A673 (cell line): ENCODE measurements around the gene MALAT1. TPM values are rescaled to one million over a fixed set of nuclear protein-coding genes. Genes with fewer than 3 reads are reported as not detected.
"Not testable (repeated sequence)": the region's sequence is repeated elsewhere in the genome, so short reads cannot be mapped to it uniquely, and the experiment has no call there.

ENCODE experiments used
- BruUV-seq: library from RNA; stranded (reverse); fragments of 400-500 nt; replicated peaks from 2 replicates; lab custom pipeline; 2021; lab: Mats Ljungman, UMichigan
- CTCF ChIA-PET: fragments of 300-600 bp; sonication (Branson Sonifier 250); formaldehyde crosslinking; loops from one replicate; lab custom pipeline; 2022; ENCODE audit warnings: antibody characterized with exemption; lab: Charles Lee
- POLR2A ChIA-PET: fragments of 300-600 bp; sonication (Branson Sonifier 250); formaldehyde crosslinking; loops from one replicate; lab custom pipeline; 2022; ENCODE audit warnings: antibody characterized with exemption; ENCODE audit not compliant: low non-redundant PET; lab: Charles Lee
- DNase-seq: peaks from one replicate; pipeline ENCODE4 v3.0.0-alpha.2; 2015; ENCODE audit warnings: low spot score
- H3K27ac ChIP-seq: fragments of 200-600 bp; sonication (generic); 2 replicates; pipeline ENCODE4 v1.5.1; 2016; ENCODE audit warnings: mixed run types, low read depth, mild to moderate bottlenecking, mixed read lengths, antibody characterized with exemption, low read length; ENCODE audit not compliant: poor library complexity, severe bottlenecking
- H3K27me3 ChIP-seq: fragments of 200-600 bp; sonication (generic); replicated peaks from 2 replicates; pipeline ENCODE4 v1.6.1; 2017; ENCODE audit warnings: mixed run types, low read depth, mild to moderate bottlenecking, mixed read lengths, antibody characterized with exemption, low read length; ENCODE audit not compliant: insufficient read depth, poor library complexity
- H3K36me3 ChIP-seq: fragments of 200-600 bp; sonication (generic); 2 replicates; pipeline ENCODE4 v1.6.1; 2016; ENCODE audit warnings: mixed run types, mild to moderate bottlenecking, mixed read lengths, antibody characterized with exemption, low read length; ENCODE audit not compliant: insufficient read depth, poor library complexity, severe bottlenecking
- H3K4me1 ChIP-seq: fragments of 200-600 bp; sonication (generic); 2 replicates; pipeline ENCODE4 v1.6.1; 2017; ENCODE audit warnings: mixed run types, mild to moderate bottlenecking, mixed read lengths, antibody characterized with exemption, low read length; ENCODE audit not compliant: insufficient read depth, poor library complexity, severe bottlenecking
- H3K4me3 ChIP-seq: fragments of 200-600 bp; sonication (generic); 2 replicates; pipeline ENCODE4 v1.5.1; 2016; ENCODE audit warnings: low read depth, mixed run types, mild to moderate bottlenecking, mixed read lengths, low read length; ENCODE audit not compliant: poor library complexity, severe bottlenecking
- H3K9me3 ChIP-seq: fragments of 200-600 bp; sonication (generic); 2 replicates; pipeline ENCODE4 v1.6.1; 2016; ENCODE audit warnings: mixed run types, low read depth, mild to moderate bottlenecking, mixed read lengths, antibody characterized with exemption, low read length; ENCODE audit not compliant: poor library complexity, severe bottlenecking
- EZH2 ChIP-seq: fragments of 200-600 bp; sonication (generic); IDR thresholded peaks from 2 replicates; pipeline ENCODE4 v1.6.1; 2017; ENCODE audit warnings: borderline replicate concordance, low read depth, mild to moderate bottlenecking, mixed read lengths, antibody characterized with exemption, low read length; ENCODE audit not compliant: poor library complexity, severe bottlenecking
- intact Hi-C: fragments of 100-400 bp; cut with micrococcal nuclease; formaldehyde crosslinking; loops from one replicate; pipeline ENCODE4 v1.10.0; 2022; ENCODE audit not compliant: unreplicated experiment
- total RNA-seq: library from RNA; stranded (reverse); gene quantifications from 2 replicates; pipeline ENCODE4 v1.2.3, GENCODE V29; 2021
- TF ChIP-seq, protein P1 (sequence below): fragments of 300-800, 200-600 bp; sonication (generic); conservative IDR thresholded peaks from 2 replicates; pipeline ENCODE4 v1.5.1; 2017; ENCODE audit warnings: low read depth, mild to moderate bottlenecking, antibody characterized with exemption, low read length, moderate library complexity, mixed read lengths

Gene MALAT1
- total RNA-seq, 1 experiment from 2014 or later: 4,586 TPM

DNA sequence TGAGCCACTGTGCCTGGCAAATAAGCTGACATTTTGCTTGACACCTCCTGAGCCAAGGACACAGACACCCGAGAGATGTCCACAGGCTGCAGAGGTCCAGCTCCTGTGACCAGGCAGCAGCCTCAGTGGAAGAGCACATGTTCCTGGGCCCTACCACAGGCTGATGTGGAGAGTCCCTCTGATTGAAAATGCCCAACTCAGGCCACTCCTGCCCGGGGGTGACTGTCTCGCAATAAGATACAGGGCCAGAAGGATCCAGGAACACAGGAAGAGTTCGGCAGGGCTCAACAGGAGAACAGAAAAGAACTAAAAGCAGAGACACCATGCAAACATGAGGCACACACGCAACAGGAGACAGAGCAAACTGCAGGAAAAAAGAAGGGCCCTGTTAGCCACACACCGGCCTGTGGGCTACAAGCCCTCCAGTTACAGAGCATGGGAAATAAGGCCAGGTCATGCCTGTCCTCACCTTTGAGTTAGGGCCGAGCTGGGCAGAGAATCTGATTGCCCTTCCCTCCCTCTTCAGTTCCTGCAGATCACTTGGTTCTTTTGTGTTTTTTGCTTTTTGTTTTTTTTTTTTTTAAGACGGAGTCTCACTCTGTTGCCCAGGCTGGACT, 28.3 kb upstream of the MALAT1 start:
- no peak for DNase-seq
- peaks cover 13% of the 10 kb centered on the region for H3K4me1 ChIP-seq

DNA sequence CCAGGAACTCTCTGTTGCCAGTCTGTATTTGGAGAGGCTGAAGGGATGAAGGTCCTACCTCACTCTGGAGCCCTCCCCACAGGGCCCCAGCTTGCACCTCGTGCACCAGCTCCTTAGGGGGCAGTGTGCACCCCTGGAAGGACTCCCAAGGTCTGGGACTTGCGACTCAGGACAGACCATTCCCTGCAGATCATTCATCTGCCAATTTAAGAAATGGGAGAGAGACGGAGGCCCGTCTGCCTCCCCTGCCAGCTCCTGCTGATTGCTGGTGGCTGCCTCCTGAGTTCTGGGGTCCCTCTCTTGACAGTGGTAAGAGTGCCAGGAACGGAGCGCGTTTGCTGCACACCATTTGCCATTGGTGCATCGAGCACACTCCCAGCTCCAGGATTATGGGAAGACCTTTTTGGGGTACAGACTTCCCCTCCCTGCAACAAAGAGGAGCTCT, 27.4 kb upstream of the MALAT1 start:
- peak; percentile 85 for DNase-seq
- H3K36me3 ChIP-seq: no peaks in the 10 kb centered on the region
- intact Hi-C loops: no loop called here
- BruUV-seq: no TSS peak
- no peak overlapping the region for H3K4me3 ChIP-seq
- no peak for TF ChIP-seq EZH2
- TF ChIP-seq, protein P1, sequence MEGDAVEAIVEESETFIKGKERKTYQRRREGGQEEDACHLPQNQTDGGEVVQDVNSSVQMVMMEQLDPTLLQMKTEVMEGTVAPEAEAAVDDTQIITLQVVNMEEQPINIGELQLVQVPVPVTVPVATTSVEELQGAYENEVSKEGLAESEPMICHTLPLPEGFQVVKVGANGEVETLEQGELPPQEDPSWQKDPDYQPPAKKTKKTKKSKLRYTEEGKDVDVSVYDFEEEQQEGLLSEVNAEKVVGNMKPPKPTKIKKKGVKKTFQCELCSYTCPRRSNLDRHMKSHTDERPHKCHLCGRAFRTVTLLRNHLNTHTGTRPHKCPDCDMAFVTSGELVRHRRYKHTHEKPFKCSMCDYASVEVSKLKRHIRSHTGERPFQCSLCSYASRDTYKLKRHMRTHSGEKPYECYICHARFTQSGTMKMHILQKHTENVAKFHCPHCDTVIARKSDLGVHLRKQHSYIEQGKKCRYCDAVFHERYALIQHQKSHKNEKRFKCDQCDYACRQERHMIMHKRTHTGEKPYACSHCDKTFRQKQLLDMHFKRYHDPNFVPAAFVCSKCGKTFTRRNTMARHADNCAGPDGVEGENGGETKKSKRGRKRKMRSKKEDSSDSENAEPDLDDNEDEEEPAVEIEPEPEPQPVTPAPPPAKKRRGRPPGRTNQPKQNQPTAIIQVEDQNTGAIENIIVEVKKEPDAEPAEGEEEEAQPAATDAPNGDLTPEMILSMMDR: peak; percentile 75
- H3K9me3 ChIP-seq: no peaks in the 10 kb centered on the region
- ChIA-PET POLR2A (interaction anchor here (0.5 to 1.3 kb wide), 7 partner anchors 28 to 198 kb away, joined by 3 to 5 read pairs (median 5); no protein-coding TSS in a partner anchor), CTCF (interaction anchor here (0.6 kb wide), 2 partner anchors 37 to 39 kb away, joined by 3 to 4 read pairs; no protein-coding TSS in a partner anchor)
- peak overlapping the region; percentile 49 for H3K27ac ChIP-seq
- no peaks in the 10 kb centered on the region for H3K27me3 ChIP-seq
- H3K4me1 ChIP-seq: peaks cover 15% of the 10 kb centered on the region

More for the DNA sequence above, 28.3 kb upstream of the MALAT1 start:
- H3K27ac ChIP-seq: peak overlapping the region; percentile 7
- POLR2A ChIA-PET: no interaction called here
- H3K9me3 ChIP-seq: no peaks in the 10 kb centered on the region
- H3K4me3 ChIP-seq: no peak overlapping the region
- H3K27me3 ChIP-seq: no peaks in the 10 kb centered on the region
- TF ChIP-seq, protein P1: no peak
- TF ChIP-seq EZH2: no peak
- no TSS peak for BruUV-seq
- intact Hi-C loops: no loop called here
- H3K36me3 ChIP-seq: no peaks in the 10 kb centered on the region
- CTCF ChIA-PET: no interaction called here

DNA sequence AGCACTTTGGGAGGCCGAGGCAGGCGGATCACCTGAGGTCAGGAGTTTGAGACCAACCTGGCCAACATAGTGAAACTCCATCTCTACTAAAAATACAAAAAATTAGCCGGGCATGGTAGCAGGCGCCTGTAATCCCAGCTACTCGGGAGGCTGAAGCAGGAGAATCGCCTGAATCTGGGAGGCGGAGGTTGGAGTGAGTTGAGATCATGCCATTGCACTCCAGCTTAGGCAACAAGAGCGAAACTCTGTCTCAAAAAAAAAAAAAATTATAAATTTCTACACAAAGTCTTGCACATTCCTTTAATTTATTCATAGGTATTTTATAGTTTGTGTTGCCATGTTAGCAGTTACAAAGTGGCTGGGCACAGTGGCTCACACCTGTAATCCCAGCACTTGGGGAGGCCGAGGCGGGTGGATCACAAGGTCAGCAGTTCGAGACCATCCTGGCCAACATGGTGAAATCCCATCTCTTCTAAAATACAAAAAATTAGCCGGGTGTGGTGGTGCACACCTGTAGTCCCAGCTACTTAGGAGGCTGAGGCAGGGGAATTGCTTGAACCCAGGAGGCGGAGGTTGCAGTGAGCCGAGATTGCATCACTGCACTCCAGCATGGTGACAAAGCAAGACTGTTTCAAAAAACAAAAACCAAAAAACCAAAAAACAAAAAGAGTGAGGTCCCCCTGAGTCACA, 26.1 kb upstream of the MALAT1 start:
- H3K4me3 ChIP-seq, H3K27me3 ChIP-seq, BruUV-seq, CTCF ChIA-PET, H3K9me3 ChIP-seq, H3K36me3 ChIP-seq, DNase-seq, intact Hi-C loops: not testable (repeated sequence)
- POLR2A ChIA-PET: interaction anchor here (1.3 kb wide), 1 partner anchor 30 kb away, joined by 5 read pairs; no protein-coding TSS in a partner anchor
- H3K27ac ChIP-seq: peak overlapping the region; percentile 49
- peaks cover 17% of the 10 kb centered on the region for H3K4me1 ChIP-seq
